Skeletal muscle tissue (tissue), 4 donors: Measurements from ENCODE around the gene MEIS1. TPM values are rescaled to one million over a fixed set of nuclear protein-coding genes. Genes with fewer than 3 reads are reported as not detected.

ENCODE experiments used
- H3K27ac ChIP-seq: one replicate; pipeline ENCODE4 v1.7.0; 2013; ENCODE audit warnings: mild to moderate bottlenecking, low read depth, low read length, inconsistent platforms
- H3K27me3 ChIP-seq, 3 donors: one replicate each; pipeline ENCODE4 v1.7.0; 2013; ENCODE audit warnings: low read length in 3 of 3; ENCODE audit not compliant: control insufficient read depth in 3 of 3, insufficient read depth in 3 of 3
- H3K36me3 ChIP-seq, 3 donors: one replicate each; pipeline ENCODE4 v1.7.0; 2013; ENCODE audit warnings: low read length in 3 of 3; ENCODE audit not compliant: control insufficient read depth in 3 of 3, insufficient read depth in 3 of 3
- H3K4me1 ChIP-seq, 3 donors: one replicate each; pipeline ENCODE4 v1.7.0; 2013; ENCODE audit warnings: low read length in 3 of 3, mild to moderate bottlenecking in 3 of 3; ENCODE audit not compliant: control insufficient read depth in 3 of 3, insufficient read depth in 3 of 3
- H3K4me3 ChIP-seq, 3 donors: one replicate each; pipeline ENCODE4 v1.7.0; 2013; ENCODE audit warnings: low read length in 3 of 3
- H3K9ac ChIP-seq, 3 donors: one replicate each; pipeline ENCODE4 v1.7.0; 2013; ENCODE audit warnings: low read length in 3 of 3, mild to moderate bottlenecking in 3 of 3, moderate library complexity in 2 of 3, low read depth in 1 of 3
- H3K9me3 ChIP-seq, 3 donors: one replicate each; pipeline ENCODE4 v1.7.0; 2013; ENCODE audit warnings: low read length in 3 of 3; ENCODE audit not compliant: control insufficient read depth in 3 of 3
- total RNA-seq: library from RNA; depleted of rRNA; stranded (reverse); fragments of >200 nt; gene quantifications from one replicate; pipeline ENCODE4 v1.2.3, GENCODE V29; 2014
- donor health status: Osteomylitis.

The MEIS1 gene
- total RNA-seq, 1 donor from 2014 or later: 13.6 TPM

- Histone ChIP-seq H3K27me3 (no peaks in the 10 kb centered on the region), H3K4me3 (no peak overlapping the region), H3K36me3 (no peaks in the 10 kb centered on the region), H3K9ac (no peak overlapping the region), H3K9me3 (no peaks in the 10 kb centered on the region), H3K4me1 (no peaks in the 10 kb centered on the region), H3K27ac (no peak overlapping the region)
These were observed 98.3 kb downstream of the MEIS1 start for GRCh38 chr2:66532972-66533868.

DNA sequence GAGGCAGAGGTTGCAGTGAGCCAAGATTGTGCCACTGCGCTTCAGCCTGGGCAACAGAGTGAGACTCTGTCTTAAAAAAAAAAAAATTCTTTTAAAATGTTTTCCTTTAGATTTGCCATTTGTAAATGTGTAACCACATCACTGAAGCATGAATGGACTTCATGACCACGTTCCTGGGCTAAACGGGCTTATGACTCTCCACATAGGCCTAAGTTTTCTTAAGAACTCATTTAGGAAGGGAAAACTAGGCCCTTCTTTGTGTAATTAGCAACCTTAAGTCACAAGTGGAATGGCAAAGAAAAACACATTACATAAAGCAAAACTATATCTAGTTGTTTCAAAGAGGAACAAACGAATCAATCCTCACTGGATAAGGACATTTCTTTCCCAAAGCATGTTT is 99.5 kb downstream of the MEIS1 start:
- H3K4me1 ChIP-seq: no peaks in the 10 kb centered on the region
- H3K27ac ChIP-seq: no peak overlapping the region
- no peak overlapping the region for H3K4me3 ChIP-seq

GRCh38 chr2:66535574-66536289 is 100.8 kb downstream of the MEIS1 start:
- no peak overlapping the region for H3K27ac ChIP-seq
- no peaks in the 10 kb centered on the region for H3K36me3 ChIP-seq
- H3K27me3 ChIP-seq: no peaks in the 10 kb centered on the region
- no peaks in the 10 kb centered on the region for H3K4me1 ChIP-seq
- H3K9me3 ChIP-seq: no peaks in the 10 kb centered on the region
- no peak overlapping the region for H3K9ac ChIP-seq
- no peak overlapping the region for H3K4me3 ChIP-seq

More for the DNA sequence above, 99.5 kb downstream of the MEIS1 start:
- Histone ChIP-seq H3K27me3 (no peaks in the 10 kb centered on the region), H3K36me3 (no peaks in the 10 kb centered on the region), H3K9ac (no peak overlapping the region), H3K9me3 (no peaks in the 10 kb centered on the region)

DNA sequence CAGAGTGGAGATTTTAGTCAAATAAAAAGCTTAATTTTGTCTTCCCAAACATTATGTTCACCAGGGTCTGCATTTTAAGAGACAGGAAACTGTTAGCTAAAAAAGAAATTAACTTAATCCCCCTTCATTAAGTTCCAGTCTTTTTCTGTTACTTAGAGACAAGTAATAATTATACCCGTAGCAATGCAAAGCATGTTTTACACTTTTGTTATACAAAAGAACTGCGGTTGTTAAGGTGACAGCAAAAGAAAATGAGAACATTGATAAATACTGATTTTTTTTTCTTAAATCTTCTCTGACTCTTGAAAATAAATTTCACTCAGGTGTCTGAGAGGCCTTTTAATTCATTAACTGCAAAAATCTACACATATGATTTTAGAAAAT is 101.4 kb downstream of the MEIS1 start:
- Histone ChIP-seq H3K27ac (no peak overlapping the region), H3K27me3 (no peaks in the 10 kb centered on the region), H3K9ac (no peak overlapping the region), H3K4me3 (no peak overlapping the region), H3K36me3 (no peaks in the 10 kb centered on the region), H3K4me1 (no peaks in the 10 kb centered on the region), H3K9me3 (no peaks in the 10 kb centered on the region)

DNA sequence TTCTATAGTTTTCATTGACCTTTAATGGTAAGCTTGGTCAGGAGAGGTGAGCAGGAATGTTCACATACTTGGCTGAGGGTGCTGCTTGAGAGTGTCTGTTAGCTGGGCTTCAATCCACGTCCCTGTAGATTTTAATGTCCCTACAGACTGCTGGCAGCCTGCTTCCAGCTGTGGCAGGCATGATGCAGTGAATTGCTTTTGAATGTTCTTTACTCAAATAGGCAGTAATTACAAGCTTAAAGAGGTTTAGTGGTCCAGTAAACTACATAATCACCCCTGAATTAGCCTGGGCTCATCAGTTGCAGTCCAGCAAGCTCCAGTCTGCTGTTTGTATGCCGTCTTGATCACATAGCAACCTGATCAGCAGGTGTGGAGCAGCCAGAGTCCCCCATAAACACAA is 102.1 kb downstream of the MEIS1 start:
- Histone ChIP-seq H3K27me3 (no peaks in the 10 kb centered on the region), H3K4me1 (no peaks in the 10 kb centered on the region), H3K9ac (no peak overlapping the region), H3K36me3 (no peaks in the 10 kb centered on the region), H3K4me3 (no peak overlapping the region), H3K9me3 (no peaks in the 10 kb centered on the region), H3K27ac (no peak overlapping the region)

GRCh38 chr2:66538291-66538690 is 103.4 kb downstream of the MEIS1 start:
- Histone ChIP-seq H3K4me3 (no peak overlapping the region), H3K27me3 (no peaks in the 10 kb centered on the region), H3K27ac (no peak overlapping the region), H3K9me3 (no peaks in the 10 kb centered on the region), H3K4me1 (no peaks in the 10 kb centered on the region), H3K9ac (no peak overlapping the region), H3K36me3 (no peaks in the 10 kb centered on the region)

DNA sequence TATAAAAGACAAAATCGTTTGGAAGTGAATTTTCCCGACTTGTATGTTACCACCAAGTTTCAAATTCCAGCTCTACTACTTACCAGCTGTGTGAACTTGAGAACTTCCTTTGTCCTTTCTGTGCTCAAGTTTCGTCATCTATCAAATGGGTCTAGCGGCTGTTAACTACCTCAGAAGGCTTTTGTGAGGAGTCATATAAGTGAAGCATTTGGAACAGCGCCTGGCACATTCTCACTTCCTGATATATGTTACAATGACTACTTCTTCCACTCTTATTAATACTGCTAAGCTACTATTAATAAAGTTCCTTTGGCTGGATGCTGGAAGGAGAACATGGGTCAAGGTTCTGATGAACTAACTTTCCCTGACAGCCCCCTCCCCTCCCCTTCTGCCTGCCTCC is 104.5 kb downstream of the MEIS1 start:
- Histone ChIP-seq H3K36me3 (no peaks in the 10 kb centered on the region), H3K9me3 (no peaks in the 10 kb centered on the region), H3K4me1 (no peaks in the 10 kb centered on the region), H3K4me3 (no peak overlapping the region), H3K27me3 (no peaks in the 10 kb centered on the region), H3K27ac (no peak overlapping the region), H3K9ac (no peak overlapping the region)

- H3K27ac ChIP-seq: no peak overlapping the region
These were observed 106.7 kb downstream of the MEIS1 start for GRCh38 chr2:66541646-66542045.

GRCh38 chr2:66543257-66543767 is 108.4 kb downstream of the MEIS1 start:
- H3K27ac ChIP-seq: no peak overlapping the region
- peaks cover 0 to 2% (median 0%) of the 10 kb centered on the region in 3 donors for H3K36me3 ChIP-seq
- H3K27me3 ChIP-seq: no peaks in the 10 kb centered on the region
- no peaks in the 10 kb centered on the region for H3K9me3 ChIP-seq
- no peak overlapping the region for H3K4me3 ChIP-seq
- no peaks in the 10 kb centered on the region for H3K4me1 ChIP-seq
- H3K9ac ChIP-seq: no peak overlapping the region

More at GRCh38 chr2:66541646-66542045, 106.7 kb downstream of the MEIS1 start:
- H3K9me3 ChIP-seq: no peaks in the 10 kb centered on the region
- H3K4me3 ChIP-seq: no peak overlapping the region
- no peaks in the 10 kb centered on the region for H3K27me3 ChIP-seq
- H3K36me3 ChIP-seq: no peaks in the 10 kb centered on the region
- H3K4me1 ChIP-seq: no peaks in the 10 kb centered on the region
- H3K9ac ChIP-seq: no peak overlapping the region

GRCh38 chr2:66544258-66544657 is 109.3 kb downstream of the MEIS1 start:
- Histone ChIP-seq H3K36me3 (peaks cover 0 to 6% (median 0%) of the 10 kb centered on the region in 3 donors), H3K27me3 (no peaks in the 10 kb centered on the region), H3K9me3 (no peaks in the 10 kb centered on the region), H3K4me1 (no peaks in the 10 kb centered on the region), H3K27ac (no peak overlapping the region), H3K4me3 (no peak overlapping the region), H3K9ac (no peak overlapping the region)
